Activated CD8-positive, alpha-beta T cell treated with anti-CD3 and anti-CD28 coated beads, Interleukin-2, amount 10 ng/mL, durations not matched to agents 7 days and 5 days (primary cell): ENCODE data around the gene LSMEM2. TPM values are rescaled to one million over a fixed set of nuclear protein-coding genes. Genes with fewer than 3 reads are reported as not detected.
"Not testable (repeated sequence)": the region's sequence is repeated elsewhere in the genome, so short reads cannot be mapped to it uniquely, and the experiment has no call there.

Experiments used
- ATAC-seq: fragments of 150-1000 bp; cut with Tn5 transposase; one replicate; pipeline ENCODE4 v1.10.0; 2021; ENCODE audit warnings: moderate library complexity
- CTCF ChIA-PET: fragments of 350-600 bp; sonication (Branson Sonifier 250); formaldehyde crosslinking; loops from one replicate; lab custom pipeline; 2021; ENCODE audit warnings: antibody characterized with exemption; lab: Charles Lee
- POLR2A ChIA-PET: fragments of 350-600 bp; sonication (Branson Sonifier 250); formaldehyde crosslinking; loops from one replicate; lab custom pipeline; 2021; ENCODE audit warnings: antibody characterized with exemption; lab: Charles Lee
- DNase-seq: peaks from one replicate; pipeline ENCODE4 v3.0.0-alpha.2; 2020
- H3K27ac Mint-ChIP-seq: one replicate; pipeline ENCODE4 v1.8.0; 2021; ENCODE audit warnings: mild to moderate bottlenecking, mixed read lengths
- H3K27me3 Mint-ChIP-seq: one replicate; pipeline ENCODE4 v1.8.0; 2021; ENCODE audit warnings: low read depth, mixed read lengths
- H3K36me3 Mint-ChIP-seq: one replicate; pipeline ENCODE4 v1.8.0; 2021; ENCODE audit warnings: low read depth, mixed read lengths
- H3K4me1 Mint-ChIP-seq: one replicate; pipeline ENCODE4 v1.8.0; 2021; ENCODE audit warnings: low read depth, mixed read lengths
- H3K4me3 Mint-ChIP-seq: one replicate; pipeline ENCODE4 v1.8.0; 2021; ENCODE audit warnings: mild to moderate bottlenecking, mixed read lengths
- H3K9me3 Mint-ChIP-seq: one replicate; pipeline ENCODE4 v1.8.0; 2022; ENCODE audit warnings: mixed read lengths; ENCODE audit not compliant: insufficient read depth
- total RNA-seq, 2 experiments: library from RNA; stranded (reverse); gene quantifications; one replicate each; pipeline ENCODE4 v1.2.3, GENCODE V29; 2021

Gene LSMEM2
- total RNA-seq, 2 experiments from 2014 or later, result not detected

DNA sequence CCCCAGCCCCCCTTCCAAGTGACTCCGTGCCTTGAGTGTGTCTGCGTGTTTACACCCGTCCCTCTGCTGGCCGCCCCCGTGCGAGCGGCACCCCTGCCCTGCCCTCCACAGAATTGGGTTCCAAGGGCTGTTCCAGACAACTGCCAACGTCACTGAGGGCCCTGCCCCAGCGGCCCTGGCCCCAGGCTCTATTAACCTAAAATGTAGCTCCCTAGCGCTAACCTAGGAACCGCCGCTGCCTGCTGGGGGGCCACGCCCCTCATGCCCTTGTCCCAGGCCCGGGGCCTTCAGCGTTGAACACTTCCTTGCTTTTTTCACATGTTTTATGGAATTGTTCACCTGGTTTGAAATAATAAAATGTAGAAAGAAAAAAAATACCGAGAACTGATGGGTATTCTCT lies 19.9 kb upstream of the LSMEM2 start:
- ATAC-seq (no peak), DNase-seq (no peak)
- Mint-ChIP-seq H3K9me3 (peaks cover 4% of the 10 kb centered on the region), H3K27ac (no peak overlapping the region), H3K36me3 (peaks cover 44% of the 10 kb centered on the region), H3K27me3 (no peaks in the 10 kb centered on the region), H3K4me3 (no peak overlapping the region), H3K4me1 (peaks cover 10% of the 10 kb centered on the region)
- ChIA-PET CTCF (interaction anchor here (1.0 to 4.2 kb wide), 12 partner anchors 8 to 40 kb away, joined by 3 to 45 read pairs (median 8); partner anchors contain the start of genes GNAI2, HYAL3, IFRD2 and NAA80), POLR2A (interaction anchor here (0.6 kb wide), 1 partner anchor 32 kb away, joined by 3 read pairs; no protein-coding TSS in a partner anchor)

DNA sequence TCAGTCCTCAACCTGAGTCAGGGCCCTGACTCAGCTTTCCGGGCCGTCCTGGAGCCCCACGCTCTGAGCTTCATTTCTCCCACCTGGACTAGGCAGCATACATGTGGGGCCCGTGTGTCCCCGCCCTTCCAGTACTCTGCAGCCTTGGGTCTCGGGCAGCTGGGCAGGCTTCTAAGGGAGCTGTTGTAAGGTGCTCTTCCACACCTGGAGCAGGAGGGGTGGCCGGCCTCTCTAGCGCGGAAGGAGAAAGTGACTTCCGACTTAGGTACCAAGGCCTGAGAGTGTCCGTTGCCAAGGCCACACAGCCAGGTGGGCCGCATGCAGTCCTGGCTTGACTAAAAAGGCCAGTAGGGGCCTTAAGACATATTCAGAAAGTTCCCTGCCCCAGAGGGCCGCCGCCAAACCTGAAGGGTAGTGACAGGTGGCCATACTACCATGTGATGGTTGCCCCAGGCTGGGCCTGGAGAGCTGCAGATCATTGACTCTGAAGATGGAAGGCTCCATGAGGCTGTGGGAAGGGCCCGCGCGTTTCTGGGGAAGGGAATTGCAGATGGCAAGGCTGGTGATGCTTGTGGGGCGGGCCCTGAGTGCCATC lies 19.4 kb upstream of the LSMEM2 start:
- H3K36me3 Mint-ChIP-seq, result peaks cover 40% of the 10 kb centered on the region
- no peaks in the 10 kb centered on the region for H3K27me3 Mint-ChIP-seq
- CTCF ChIA-PET, result interaction anchor here (0.7 to 4.2 kb wide), 21 partner anchors 8 to 154 kb away, joined by 3 to 45 read pairs (median 4); partner anchors contain the start of genes GNAI2, HYAL3, IFRD2 and NAA80
- peaks cover 10% of the 10 kb centered on the region for H3K4me1 Mint-ChIP-seq
- POLR2A ChIA-PET, result interaction anchor here (0.6 to 1.2 kb wide), 3 partner anchors 13 to 33 kb away, joined by 3 to 5 read pairs (median 5); no protein-coding TSS in a partner anchor
- H3K4me3 Mint-ChIP-seq, result peak overlapping the region; percentile 69
- peaks cover 4% of the 10 kb centered on the region for H3K9me3 Mint-ChIP-seq
- ATAC-seq (peak; percentile 28), DNase-seq (no peak)
- H3K27ac Mint-ChIP-seq, result peak overlapping the region; percentile 63

DNA sequence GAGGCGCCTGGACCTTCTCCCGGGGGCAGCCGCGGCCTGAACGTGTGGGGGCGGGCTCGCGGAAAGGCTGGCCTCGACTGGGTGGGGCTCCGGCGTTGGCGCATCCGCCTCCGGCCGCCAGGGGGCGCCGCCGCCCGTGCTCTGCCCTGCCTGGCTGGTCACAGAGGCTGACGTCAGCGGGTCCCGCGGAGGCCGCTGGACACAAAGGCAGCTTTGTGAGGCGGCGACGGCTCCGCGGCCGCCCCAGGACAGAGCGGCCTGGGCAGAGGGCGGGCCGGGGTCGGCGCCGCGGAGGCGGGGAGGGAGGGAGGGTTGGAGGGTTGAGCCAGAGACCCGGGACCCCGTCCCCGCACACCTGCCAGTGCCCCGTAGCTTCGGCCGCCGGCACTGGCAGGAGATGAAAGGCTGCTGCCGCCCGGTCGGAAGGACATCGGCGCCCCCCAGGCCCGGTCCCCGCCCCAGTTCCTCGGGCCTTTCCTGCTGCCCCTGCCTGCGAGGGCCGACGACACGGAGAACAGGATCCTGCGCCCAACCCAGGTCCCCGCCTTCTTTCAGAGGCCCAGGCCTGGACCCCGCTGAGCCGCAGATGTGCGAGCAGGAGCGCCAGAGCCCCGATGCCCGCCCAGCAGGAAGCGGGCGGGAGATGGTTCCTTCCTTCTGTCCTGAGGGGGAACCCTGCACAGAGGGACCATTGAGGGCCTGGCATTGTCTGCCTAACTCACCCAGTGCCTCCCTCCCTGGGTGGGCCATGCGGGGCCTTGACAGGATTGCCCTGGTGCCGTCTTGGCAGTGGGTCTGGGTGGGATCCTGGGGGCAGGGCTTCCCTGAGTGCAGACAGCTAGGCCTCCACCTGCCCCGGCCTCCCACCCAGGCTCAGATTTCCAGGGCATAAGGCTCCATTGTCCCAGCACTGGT lies 18.6 kb upstream of the LSMEM2 start:
- ATAC-seq, result peak; percentile 97
- Mint-ChIP-seq H3K36me3 (peaks cover 35% of the 10 kb centered on the region), H3K27ac (peak overlapping the region; percentile 63), H3K27me3 (no peaks in the 10 kb centered on the region), H3K4me1 (peaks cover 10% of the 10 kb centered on the region), H3K9me3 (peaks cover 4% of the 10 kb centered on the region), H3K4me3 (peak overlapping the region; percentile 69)
- ChIA-PET CTCF (interaction anchor here (0.7 to 4.2 kb wide), 20 partner anchors 9 to 155 kb away, joined by 3 to 45 read pairs (median 4); partner anchors contain the start of genes GNAI2, HYAL3, IFRD2 and NAA80), POLR2A (interaction anchor here (0.7 to 1.2 kb wide), 3 partner anchors 9 to 30 kb away, joined by 3 to 5 read pairs (median 5); no protein-coding TSS in a partner anchor)
- DNase-seq, result peak; percentile 87

DNA sequence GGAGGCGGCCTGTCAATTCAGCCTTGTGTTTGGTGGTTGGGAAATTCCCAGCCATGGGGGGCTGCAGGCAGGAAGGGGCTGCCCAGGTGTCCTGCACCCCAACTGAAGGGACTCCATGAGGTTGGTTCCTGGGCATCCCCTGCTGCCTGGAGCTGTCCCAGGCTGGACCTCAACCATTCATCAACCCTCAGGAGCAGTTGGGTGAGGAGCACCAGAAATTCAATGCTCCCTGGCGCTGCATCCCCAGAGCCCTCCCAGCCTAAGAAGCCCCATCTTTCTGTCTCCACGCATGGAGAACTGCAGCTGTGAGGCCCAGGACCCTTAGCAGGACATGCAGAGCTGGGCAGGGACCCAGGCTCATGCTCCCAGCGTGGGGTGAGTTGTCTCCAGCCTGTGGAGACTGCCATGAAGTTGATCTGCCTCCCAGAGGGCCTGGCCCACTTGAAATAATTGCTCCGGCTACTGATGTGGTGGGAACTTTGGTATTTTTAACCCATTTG lies 17.9 kb upstream of the LSMEM2 start:
- CTCF ChIA-PET, result interaction anchor here (0.9 to 4.2 kb wide), 9 partner anchors 9 to 156 kb away, joined by 3 to 45 read pairs (median 4); partner anchors contain the start of gene GNAI2
- peak overlapping the region; percentile 19 for H3K27ac Mint-ChIP-seq

DNA sequence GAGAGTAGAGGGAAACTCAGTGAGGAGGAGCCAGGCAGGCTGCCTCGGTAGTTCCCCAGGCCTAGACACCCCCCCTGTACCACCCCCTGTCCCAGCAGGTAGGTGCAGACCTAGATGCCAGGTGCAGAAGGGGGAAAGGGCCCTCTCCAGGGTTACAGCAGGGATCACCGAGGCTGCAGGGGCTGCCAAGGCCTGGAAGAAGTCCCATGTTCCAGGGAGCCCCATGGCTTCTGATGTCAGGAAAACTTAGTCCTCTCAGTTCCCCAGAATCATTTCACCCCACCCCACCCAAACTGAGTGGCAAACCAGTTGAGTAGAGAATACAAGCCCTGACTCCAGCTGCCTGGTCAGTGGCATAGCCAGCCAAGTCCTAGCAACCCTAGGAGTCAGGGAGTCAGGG lies 17.4 kb upstream of the LSMEM2 start:
- H3K36me3 Mint-ChIP-seq, result peaks cover 27% of the 10 kb centered on the region
- peak overlapping the region; percentile 7 for H3K4me3 Mint-ChIP-seq
- peaks cover 4% of the 10 kb centered on the region for H3K9me3 Mint-ChIP-seq
- H3K4me1 Mint-ChIP-seq, result peaks cover 10% of the 10 kb centered on the region
- DNase-seq (no peak), ATAC-seq (no peak)
- peaks cover 6% of the 10 kb centered on the region for H3K27me3 Mint-ChIP-seq
- POLR2A ChIA-PET, result interaction anchor here (0.7 to 1.3 kb wide), 2 partner anchors 8 to 11 kb away, joined by 3 to 4 read pairs; no protein-coding TSS in a partner anchor
- peak overlapping the region; percentile 19 for H3K27ac Mint-ChIP-seq
- CTCF ChIA-PET, result interaction anchor here (0.9 to 4.2 kb wide), 4 partner anchors 10 to 89 kb away, joined by 3 to 45 read pairs (median 14); no protein-coding TSS in a partner anchor

More for the DNA sequence above, 17.9 kb upstream of the LSMEM2 start:
- Mint-ChIP-seq H3K9me3 (peaks cover 4% of the 10 kb centered on the region), H3K4me1 (peaks cover 10% of the 10 kb centered on the region), H3K36me3 (peaks cover 32% of the 10 kb centered on the region), H3K4me3 (peak overlapping the region; percentile 7), H3K27me3 (peaks cover 4% of the 10 kb centered on the region)
- no peak for DNase-seq
- POLR2A ChIA-PET, result interaction anchor here (0.7 to 1.3 kb wide), 2 partner anchors 9 to 11 kb away, joined by 3 to 4 read pairs; no protein-coding TSS in a partner anchor
- no peak for ATAC-seq

DNA sequence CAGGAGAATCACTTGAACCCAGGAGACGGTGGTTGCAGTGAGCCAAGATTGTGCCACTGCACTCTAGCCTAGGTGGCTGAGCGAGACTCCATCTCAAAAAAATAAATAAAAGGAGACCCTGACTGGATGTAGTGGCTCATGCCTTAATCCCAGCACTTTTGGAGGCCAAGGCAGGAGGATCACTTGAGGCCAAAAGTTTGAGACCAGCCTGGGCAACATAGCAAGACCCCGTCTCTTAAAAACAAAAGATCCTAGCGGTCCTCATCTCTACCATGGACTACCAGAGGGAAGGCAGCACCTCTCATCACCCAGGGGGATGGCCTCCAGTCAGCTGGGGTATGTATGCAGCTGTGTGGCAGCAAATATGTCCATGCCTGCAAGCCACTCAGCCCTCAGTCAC lies 16.7 kb upstream of the LSMEM2 start:
- POLR2A ChIA-PET, result interaction anchor here (1.3 kb wide), 1 partner anchor 12 kb away, joined by 4 read pairs; no protein-coding TSS in a partner anchor
- H3K4me1 Mint-ChIP-seq, H3K4me3 Mint-ChIP-seq, H3K27ac Mint-ChIP-seq, DNase-seq, ATAC-seq, H3K9me3 Mint-ChIP-seq: not testable (repeated sequence)
- CTCF ChIA-PET, result interaction anchor here (1.4 kb wide), 1 partner anchor 16 kb away, joined by 6 read pairs; no protein-coding TSS in a partner anchor
- H3K36me3 Mint-ChIP-seq, result peaks cover 20% of the 10 kb centered on the region
- H3K27me3 Mint-ChIP-seq, result peaks cover 12% of the 10 kb centered on the region

DNA sequence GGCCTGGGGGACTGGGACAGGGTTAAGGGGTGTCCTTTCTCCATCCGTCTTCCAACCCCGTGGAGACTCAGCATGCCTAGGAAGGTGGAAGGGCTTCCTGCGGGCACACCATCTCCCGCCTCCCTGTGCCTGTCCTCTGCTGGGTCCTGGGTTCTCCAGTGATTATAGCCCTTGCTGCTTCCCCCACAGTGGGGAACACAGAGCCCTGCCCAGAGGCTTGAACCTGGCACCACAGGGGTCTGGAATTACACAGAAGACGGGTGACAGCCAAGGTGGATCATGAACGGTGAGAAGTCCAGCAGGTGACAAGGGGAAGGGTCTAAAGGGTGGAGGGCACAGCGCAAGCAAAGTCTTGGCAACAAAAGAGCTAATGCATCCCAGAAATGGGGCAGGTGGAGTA lies 16.1 kb upstream of the LSMEM2 start:
- no peak for ATAC-seq
- no peak for DNase-seq

DNA sequence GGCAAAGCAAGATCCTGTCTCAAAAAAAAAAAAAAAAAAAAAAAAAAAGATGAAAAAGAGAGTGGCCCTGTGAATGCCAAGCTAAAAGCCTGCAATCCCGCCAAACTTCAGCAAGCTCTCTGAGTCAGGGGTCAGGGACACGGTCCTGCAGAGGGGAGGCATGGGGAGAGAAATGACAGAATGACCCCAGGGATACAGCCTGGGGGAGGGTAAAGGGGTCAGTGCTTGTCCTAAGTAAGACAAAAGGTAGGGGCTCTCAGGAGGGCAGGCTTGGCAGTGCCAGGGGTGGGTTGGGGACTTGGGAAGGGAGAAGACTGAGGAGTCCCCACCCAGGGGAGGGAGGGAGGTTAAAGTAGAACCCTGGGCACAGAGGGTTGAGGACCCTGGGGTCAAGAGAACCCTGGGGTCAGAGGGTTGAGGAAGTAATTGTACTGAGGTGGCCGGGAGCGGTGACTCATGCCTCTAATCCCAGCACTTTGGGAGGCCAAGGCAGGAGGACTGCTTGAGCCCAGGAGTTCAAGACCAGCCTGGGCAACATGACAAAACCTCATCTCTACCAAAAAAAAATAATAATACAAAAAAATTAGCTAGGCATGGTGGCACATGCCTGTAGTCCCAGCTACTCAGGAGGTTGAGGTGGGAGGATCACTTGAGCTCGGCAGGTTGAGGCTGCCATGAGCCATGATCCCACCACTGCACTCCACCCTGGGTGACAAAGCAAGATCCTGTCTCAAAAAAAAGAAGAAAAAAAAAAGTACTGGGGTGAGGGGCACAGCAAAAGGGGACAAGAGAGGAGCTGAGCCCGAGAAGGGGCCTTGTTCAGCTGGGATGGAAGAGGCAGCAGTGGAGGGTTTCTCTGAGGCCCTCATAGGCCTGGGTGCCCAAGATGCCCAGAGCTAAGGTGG lies 15.2 kb upstream of the LSMEM2 start:
- H3K9me3 Mint-ChIP-seq, result no peaks in the 10 kb centered on the region
- ChIA-PET CTCF (interaction anchor here (1.1 to 2.1 kb wide), 4 partner anchors 17 to 69 kb away, joined by 4 to 8 read pairs (median 6); no protein-coding TSS in a partner anchor), POLR2A (no interaction called here)
- ATAC-seq (no peak), DNase-seq (no peak)
- no peak overlapping the region for H3K4me3 Mint-ChIP-seq
- peaks cover 10% of the 10 kb centered on the region for H3K4me1 Mint-ChIP-seq
- peaks cover 18% of the 10 kb centered on the region for H3K27me3 Mint-ChIP-seq
- H3K27ac Mint-ChIP-seq, result no peak overlapping the region
- peaks cover 5% of the 10 kb centered on the region for H3K36me3 Mint-ChIP-seq

More for the DNA sequence above, 16.1 kb upstream of the LSMEM2 start:
- H3K36me3 Mint-ChIP-seq, result peaks cover 14% of the 10 kb centered on the region
- POLR2A ChIA-PET, result no interaction called here
- H3K9me3 Mint-ChIP-seq, result no peaks in the 10 kb centered on the region
- H3K27me3 Mint-ChIP-seq, result peaks cover 12% of the 10 kb centered on the region
- peak overlapping the region; percentile 15 for H3K27ac Mint-ChIP-seq
- CTCF ChIA-PET, result interaction anchor here (1.4 to 2.1 kb wide), 2 partner anchors 16 to 68 kb away, joined by 6 to 8 read pairs; no protein-coding TSS in a partner anchor
- H3K4me1 Mint-ChIP-seq, result peaks cover 10% of the 10 kb centered on the region
- H3K4me3 Mint-ChIP-seq, result no peak overlapping the region

DNA sequence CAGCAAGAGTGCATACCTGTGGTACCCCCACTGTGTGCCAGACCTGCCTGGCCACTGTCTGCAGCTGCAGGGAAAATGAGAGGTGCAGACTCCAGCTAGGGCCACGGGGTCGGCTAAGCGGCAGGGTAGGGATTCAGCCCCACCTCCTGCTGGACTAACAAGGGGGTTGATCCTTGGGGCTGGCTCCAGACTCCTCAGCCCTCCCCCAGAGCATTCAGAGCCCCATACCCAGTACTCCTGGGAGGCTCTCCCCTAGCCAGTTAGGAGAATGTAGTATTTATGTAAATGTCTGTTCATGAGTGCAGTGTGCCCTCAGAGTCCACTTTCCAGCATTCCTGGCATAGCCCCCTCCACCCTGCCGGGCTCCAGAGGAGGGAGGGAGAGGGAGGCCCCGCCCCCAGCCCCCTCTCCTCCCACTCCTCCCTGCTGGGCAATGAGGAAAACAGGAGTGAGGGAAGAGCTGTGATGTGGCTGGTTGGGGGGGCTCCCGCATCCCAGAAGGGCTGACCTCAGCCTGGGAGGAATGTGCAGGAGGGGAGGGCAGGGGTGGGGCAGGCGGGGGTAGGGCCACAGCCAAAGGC lies 14.4 kb upstream of the LSMEM2 start:
- peaks cover 7% of the 10 kb centered on the region for H3K4me1 Mint-ChIP-seq
- DNase-seq, result no peak
- H3K27ac Mint-ChIP-seq, result no peak overlapping the region

DNA sequence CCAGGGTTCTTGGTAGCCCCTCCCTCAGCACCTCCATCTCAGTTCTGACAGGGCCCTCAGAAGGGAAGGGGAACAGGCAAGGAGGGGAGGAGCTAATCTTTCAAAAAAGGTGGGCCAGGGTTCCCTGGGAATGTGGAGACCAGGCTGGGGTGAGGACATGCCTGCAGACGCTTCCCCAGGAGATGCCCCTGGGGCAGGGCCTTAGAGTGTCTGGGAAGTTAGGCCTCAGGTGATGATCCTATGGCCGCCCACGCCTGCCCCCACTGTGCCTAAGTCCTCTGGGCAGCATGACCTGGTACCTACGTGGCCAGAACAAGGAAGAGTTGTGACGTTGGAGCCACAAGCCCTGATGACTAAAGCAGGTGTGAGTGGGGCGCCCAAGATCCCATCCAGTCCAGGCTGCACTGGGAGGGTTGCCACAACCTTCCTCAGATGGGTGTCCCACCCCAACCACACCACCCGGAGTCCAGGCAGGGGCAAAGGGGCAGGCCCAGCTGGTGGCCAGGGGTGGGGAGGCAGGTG lies 13.9 kb upstream of the LSMEM2 start:
- ChIA-PET POLR2A (no interaction called here), CTCF (interaction anchor here (1.1 to 1.5 kb wide), 3 partner anchors 18 to 48 kb away, joined by 3 to 6 read pairs (median 3); no protein-coding TSS in a partner anchor)
- peaks cover 18% of the 10 kb centered on the region for H3K27me3 Mint-ChIP-seq
- H3K9me3 Mint-ChIP-seq, result no peaks in the 10 kb centered on the region
- no peak for ATAC-seq
- H3K4me3 Mint-ChIP-seq, result no peak overlapping the region
- no peak overlapping the region for H3K27ac Mint-ChIP-seq
- peaks cover 3% of the 10 kb centered on the region for H3K4me1 Mint-ChIP-seq
- DNase-seq, result no peak
- no peaks in the 10 kb centered on the region for H3K36me3 Mint-ChIP-seq

More for the DNA sequence above, 14.4 kb upstream of the LSMEM2 start:
- H3K27me3 Mint-ChIP-seq, result peaks cover 18% of the 10 kb centered on the region
- H3K36me3 Mint-ChIP-seq, result no peaks in the 10 kb centered on the region
- CTCF ChIA-PET, result interaction anchor here (1.1 to 2.1 kb wide), 4 partner anchors 18 to 70 kb away, joined by 3 to 8 read pairs (median 5); no protein-coding TSS in a partner anchor
- no peak for ATAC-seq
- no peaks in the 10 kb centered on the region for H3K9me3 Mint-ChIP-seq
- H3K4me3 Mint-ChIP-seq, result no peak overlapping the region
- POLR2A ChIA-PET, result no interaction called here
